Measurements from ENCODE around the gene UNK.
"Not testable (repeated sequence)": the region's sequence is repeated elsewhere in the genome, so short reads cannot be mapped to it uniquely, and the experiment has no call there.

Gene UNK

DNA sequence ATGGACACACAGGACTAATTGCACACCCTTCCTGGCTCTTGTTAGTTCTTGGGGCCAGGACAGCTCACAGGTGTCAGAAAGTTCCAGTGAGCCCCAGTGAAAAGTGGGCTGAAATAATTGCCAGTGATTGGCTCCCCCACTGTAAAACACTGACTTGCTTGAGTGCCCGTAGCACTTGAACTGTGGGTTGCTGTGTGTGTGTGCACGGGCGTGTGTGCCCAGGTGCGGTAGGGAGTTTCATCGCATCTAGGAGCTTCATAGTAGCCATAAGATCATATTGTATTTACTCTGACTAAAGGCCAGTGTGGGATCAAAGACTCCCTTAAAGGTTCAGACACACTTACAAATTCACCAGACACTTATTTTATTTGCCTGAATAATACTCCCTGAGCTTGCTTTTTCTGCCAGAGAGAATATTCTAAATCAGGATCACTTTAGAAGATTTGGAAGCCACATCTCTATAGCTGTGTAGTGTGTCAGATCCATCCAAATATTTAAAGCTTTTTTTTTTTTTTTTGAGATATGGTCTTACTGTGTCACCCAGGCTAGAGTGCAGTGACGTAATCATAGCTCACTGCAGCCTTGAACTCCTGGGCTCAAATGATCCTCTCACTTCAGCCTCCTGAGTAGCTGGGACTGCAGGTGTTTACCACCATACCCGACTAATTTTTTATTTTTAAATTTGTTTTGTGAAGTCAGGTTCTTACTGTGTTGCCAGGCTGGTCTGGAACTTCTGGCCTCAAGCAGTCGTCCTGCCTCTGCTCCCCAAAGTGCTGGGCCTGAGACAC, 11.4 kb downstream of the UNK start:
- DNase-seq, result no peak

DNA sequence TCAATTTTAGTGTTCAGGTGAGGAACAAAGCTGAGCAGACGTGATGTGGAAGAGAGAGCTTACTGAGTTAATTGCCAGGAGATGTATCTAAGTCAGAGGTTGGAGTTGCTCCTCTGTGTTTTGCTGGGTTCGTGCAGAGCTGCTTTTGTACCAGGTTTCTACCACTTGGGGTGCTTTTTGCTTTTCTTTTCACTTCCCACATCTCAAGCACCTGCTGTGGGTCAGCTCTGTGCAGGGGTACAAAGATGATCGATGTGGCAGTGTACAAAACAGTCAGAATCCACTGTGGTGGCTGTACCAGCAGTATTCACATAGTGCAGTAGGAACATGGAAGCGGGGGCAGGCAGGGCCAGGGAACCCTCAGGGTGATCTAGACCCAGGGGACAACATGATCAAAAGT, 14.8 kb downstream of the UNK start:
- DNase-seq, result no peak

DNA sequence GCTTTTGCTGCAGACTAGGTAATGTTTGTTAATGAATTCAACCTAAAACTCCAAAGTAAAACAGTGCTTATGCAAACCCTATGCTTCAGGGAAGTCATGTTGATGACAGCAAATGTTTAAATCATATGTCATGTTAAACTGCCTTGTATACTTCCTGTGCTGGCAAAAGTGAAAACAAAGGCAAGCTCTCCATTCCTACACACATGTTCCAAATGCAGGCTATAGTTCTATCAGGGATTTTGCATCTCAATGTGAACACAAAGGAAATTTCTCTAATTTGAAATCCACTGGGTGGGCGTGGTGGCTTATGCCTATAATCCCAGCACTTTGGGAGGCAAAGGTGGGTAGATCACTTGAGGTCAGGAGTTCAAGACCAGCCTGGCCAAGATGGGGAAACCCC, 19.3 kb downstream of the UNK start:
- no peak for DNase-seq

DNA sequence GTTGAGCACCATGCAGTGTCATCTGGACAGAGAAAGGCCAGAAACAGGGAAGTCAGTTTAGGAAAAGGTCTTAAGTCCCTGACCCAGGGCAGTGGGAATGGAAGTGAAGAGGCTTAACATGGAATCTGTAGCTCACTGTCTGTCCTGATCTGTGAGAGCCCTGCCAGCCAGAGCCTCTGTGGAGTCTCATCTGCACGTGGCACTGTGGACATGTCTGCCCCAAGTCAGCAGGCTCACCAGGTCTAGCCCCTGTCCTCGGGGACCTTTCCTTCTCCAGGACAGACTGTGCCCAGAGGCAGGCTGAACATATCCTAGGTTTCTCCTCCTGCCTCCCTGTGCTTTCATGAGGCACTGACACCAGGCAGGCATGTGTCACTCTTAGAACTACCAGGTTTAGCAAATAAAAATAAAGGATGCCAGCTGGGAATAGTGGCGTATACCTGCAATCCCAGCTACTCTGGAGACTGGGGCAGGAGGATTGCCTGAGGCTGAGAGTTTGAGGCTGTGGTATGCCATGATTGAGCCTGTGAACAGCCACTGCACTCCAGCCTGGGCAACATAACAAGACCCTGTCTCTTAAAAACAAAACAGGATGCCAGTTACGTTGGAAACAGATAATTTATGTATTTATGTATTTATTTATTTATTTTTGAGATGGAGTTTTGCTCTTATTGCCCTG, 22.4 kb downstream of the UNK start:
- DNase-seq, result no peak

DNA sequence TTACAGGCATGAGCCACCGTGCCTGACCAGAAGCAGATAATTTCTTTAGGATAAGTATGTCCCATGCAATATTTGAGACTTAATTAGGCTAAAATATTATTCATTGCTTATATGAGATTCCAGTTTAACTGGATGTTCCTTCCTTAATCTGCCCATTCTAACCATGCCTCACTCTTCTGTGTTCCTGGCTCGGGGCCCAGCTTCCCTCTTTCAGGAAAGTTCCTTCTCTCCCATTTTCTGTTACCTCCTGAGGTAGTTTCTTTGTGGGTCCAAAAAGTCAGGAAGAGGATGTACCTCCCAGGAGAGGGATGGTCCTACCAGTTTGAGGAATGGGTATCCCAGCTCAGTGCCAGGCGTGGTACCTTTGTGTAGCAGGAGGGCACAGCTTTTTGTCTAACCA, 23.3 kb downstream of the UNK start:
- no peak for DNase-seq

DNA sequence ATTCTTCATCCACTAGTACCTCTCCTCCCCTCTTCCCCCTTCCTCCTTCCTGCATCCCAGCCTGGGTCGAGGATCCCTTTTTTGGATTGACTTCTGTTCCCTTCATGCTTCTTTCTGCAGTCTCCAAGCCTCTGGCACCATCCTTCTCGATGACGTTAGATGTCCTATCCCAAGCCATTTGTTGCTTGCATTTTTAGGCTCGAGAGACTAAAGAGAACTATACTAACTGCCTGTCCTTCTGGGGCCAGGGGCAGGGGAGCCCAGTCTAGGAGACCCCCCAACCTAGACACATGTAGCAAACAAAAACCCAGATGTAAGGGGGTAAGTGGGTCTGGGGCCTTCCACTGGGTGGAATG, 23.9 kb downstream of the UNK start:
- no peak for DNase-seq

DNA sequence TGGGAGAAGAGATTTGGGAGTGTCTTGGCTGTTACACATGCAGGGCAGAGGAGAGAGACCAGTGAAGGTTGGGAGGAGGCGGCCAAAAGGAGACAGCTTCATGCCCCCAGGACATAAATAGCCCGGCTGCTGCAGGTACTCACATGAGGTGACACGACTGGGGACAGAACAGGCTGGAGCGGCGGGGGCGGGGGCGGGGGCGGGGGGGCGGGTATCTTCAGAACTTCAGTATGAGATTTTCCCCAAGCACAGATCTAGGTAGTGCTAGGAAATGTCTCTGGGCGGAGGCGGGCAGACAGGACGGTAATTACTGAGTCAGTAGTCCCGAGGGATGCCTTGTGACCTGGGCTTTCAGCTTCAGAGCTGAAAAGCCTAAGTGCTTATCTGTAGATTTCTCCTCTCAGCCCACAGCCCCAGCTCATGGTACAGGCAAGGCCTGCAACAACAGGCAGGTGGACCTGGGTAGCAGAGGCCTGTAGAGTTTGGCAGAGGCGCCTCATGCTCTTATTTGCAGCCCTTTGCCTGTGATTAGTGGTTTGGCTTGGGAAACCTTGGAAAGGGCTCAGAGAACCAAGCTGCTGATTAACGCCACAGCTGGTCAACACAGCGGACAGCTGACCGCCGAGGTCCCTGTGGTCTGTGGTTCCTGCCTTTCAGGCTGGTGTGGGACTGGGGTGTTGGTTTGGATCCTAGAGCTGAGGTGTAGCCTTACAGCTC, 24.5 kb downstream of the UNK start:
- DNase-seq, result no peak

DNA sequence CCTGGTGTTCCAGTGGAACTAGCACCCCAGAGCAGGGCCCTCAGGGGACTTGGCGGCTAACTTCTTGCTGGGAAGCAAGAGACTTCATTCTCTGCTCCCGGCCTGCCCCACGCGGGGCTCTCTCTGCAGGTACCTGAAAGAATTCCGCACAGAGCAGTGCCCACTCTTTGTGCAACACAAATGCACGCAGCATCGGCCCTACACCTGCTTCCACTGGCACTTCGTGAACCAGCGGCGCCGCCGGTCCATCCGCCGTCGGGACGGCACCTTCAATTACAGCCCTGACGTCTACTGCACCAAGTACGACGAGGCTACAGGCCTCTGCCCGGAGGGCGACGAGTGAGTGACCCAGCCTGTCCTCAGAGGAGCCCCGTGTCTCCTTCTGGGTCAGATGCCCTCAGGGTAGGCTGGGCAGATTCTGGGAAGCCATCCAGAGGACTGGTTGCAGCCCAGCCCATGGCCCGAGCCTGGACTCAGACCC, 25.1 kb downstream of the UNK start:
- DNase-seq, result no peak

DNA sequence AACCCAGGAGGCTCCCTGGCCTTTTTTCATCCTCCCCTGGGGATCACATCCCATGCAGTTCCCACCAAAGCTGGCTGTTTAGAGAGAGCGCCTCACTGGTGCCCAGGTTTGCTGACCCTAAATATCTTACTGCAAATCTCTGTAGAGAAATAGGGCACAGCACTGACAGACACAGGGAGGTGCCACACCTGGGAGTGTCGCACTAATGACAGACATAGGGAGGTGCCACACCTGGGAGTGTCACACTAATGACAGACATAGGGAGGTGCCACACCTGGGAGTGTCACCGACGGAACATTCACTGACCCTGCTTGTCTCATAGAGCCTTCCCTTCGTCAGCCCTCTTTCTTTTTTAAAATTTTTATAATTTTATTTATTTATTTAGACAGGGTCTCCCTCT, 25.6 kb downstream of the UNK start:
- DNase-seq, result no peak

DNA sequence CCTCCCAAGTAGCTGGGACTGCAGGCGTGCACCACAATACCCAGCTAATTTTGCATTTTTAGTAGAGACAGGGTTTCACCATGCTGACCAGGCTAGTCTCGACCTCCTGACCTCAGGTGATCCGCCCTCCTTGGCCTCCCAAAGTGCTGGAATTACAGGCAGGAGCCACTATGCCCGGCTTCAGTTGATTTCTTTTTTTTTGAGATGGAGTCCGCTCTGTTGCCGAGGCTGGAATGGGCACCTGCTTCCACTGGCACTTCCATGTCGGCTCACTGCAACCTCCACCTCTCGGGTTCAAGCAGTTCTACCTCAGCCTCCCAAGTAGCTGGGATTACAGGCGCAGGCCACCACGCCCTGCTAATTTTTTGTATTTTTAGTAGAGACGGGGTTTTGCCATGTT, 26.1 kb downstream of the UNK start:
- DNase-seq, result not testable (repeated sequence)

DNA sequence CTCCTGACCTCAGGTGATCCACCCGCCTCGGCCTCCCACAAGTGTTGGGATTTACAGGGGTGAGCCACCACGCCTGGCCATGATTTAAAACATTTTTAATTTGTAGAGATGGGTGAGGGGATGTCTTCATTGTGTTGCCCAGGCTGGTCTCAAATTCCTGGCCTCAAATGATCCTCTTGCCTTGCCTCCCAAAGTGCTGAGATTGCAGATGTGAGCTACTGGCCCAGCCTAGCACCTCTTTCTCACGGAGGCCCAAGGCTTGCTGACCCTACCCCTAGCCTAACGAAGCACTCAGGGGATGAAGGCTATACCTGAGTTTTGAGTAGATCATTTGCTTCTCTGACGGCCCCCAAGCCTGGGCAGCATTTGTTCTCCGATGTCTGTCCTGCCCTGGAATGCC, 26.6 kb downstream of the UNK start:
- DNase-seq, result no peak

DNA sequence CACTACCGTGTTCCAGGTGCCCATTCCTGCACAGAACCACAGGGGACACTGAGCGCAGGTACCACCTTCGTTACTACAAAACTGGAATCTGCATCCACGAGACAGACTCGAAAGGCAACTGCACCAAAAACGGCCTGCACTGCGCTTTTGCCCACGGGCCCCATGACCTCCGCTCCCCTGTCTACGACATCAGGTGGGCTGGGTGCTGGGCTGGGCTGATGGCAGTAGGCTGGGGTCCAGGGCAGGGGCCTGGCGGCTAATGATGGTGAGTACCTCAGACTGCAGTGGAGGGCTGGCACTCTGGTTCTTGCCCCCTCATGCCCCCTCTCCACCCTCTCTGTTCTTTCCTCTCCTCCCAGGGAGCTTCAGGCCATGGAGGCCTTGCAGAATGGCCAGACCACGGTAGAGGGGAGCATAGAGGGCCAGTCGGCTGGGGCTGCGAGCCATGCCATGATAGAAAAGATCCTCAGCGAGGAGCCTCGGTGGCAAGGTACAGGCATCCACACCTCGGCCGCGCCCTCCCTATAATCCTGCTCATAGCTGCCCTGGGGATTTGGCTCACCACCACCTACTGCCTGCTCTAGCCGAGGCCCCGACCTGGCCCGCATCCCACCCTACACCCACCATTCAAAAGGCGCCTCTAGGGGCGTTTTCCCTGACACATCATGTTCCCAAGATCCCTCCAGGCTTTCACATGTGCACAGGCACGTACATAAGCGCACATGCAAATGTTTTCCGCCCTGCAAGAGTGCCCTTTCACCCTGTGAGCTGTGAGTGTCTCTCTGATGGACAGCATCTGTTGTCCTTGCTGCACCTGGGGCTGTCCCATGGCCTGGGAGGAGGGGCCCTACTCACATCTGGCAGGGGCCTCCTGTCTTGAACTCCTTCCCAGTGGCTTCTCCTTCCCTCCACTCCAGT, 27.7 kb downstream of the UNK start:
- DNase-seq, result no peak

DNA sequence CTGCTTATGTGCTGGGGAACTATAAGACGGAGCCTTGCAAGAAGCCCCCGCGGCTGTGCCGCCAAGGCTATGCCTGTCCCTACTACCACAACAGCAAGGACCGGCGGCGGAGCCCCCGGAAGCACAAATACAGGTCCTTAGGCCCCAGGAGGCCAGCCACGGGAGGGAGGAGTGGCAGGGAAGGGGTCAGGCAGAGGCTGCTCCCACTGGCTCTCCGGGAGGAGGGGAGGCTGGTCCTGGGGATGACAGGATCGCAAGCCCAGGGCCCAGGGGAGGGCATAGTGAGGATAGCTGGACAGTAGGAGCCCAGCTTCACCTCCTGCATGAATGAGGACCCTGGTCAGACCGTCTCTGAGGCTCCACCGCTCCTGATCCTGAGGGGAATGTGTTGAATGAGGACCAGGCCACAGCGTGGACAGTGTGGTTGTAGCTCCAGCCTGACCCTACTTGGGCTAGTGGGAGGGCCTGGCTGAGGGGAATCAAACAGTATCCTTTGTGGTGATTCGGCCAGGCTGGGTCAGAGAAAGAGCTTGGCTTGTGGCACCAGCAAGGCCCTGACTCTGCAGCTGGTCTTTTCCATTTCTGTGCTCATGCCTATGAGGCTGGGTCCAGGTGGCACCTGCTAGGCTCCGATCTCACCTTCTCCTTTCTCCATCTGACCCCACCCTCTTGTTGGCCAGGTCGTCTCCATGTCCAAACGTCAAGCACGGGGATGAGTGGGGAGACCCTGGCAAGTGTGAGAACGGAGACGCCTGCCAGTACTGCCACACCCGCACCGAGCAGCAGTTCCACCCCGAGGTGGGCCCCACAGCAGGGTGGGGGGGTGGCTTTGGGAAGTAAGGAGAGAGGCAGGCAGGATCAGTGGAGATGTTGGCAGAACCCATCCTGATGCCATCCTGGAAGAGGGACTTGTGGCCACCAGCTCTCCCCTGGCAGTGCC, 28.7 kb downstream of the UNK start:
- DNase-seq, result no peak

DNA sequence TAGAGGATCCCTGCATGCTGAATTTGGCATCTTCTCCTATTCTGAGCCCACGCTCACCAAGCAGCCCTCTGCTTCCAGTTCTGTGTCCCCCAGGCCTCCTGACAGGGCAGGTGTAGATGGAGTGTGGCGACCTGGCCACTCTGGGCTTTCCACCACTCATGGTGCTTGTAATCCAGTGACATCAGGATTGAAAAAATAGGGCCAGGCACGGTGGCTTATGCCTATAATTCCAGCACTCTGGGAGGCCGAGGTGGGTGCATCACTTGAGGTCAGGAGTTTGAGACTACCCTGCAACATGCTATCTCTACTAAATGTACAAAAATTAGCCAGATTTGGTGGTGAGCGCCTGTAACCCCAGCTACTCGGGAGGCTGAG, 29.4 kb downstream of the UNK start:
- no peak for DNase-seq

DNA sequence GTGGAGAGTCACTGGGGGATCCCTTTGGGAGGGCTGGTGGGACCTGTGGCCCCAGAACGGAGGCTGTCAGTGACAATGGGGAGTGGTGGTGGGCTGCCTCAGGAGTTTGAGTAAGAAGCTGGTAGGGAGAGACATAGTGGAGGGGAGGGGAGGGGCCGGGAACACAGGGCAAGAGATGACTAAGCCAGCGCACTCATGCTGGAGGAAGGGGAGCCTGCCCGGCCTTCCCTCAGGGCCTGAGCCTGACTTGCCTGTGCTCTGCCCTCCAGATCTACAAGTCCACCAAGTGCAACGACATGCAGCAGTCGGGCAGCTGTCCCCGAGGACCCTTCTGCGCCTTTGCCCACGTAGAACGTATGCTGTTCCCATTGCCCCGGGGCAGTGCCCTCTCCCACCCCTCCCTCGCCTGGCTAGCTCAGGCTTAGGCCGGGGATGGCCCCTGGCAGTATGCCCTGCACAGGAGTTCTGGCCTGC, 30.3 kb downstream of the UNK start:
- DNase-seq, result no peak

DNA sequence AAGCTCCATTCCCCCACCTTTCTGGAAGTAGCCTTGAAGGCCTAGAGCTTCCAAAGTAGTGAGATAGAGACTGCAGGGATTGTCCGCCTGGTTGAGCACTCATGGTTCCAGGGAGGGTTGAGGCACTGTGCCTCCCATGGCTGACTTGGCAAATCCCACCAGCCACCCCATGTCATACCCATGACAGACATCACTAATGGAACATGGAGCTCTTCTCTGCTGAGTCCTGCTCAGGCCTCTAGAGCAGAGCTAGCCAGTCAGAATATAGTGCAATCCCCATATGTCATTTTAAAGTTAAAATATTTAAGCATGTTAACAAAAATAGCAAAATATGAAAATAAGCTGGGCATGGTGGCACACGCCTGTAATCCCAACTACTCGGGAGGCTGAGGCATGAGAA, 30.8 kb downstream of the UNK start:
- DNase-seq, result no peak

DNA sequence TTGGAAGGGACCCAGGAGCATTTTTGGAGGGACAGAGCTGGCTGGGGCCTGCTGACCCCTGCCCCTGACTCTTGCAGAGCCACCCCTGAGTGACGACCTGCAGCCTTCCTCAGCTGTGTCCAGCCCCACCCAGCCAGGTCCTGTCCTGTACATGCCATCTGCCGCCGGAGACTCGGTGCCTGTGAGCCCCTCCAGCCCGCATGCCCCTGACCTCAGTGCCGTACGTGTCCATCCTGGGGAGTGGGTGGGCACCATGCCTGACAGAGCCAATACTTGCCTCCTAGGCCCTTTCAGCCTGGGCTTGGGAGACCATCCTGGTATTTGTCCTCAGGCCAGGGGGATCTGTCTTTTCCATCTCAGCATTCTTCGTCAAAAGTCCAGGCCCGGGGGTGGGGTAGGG, 32.1 kb downstream of the UNK start:
- no peak for DNase-seq

DNA sequence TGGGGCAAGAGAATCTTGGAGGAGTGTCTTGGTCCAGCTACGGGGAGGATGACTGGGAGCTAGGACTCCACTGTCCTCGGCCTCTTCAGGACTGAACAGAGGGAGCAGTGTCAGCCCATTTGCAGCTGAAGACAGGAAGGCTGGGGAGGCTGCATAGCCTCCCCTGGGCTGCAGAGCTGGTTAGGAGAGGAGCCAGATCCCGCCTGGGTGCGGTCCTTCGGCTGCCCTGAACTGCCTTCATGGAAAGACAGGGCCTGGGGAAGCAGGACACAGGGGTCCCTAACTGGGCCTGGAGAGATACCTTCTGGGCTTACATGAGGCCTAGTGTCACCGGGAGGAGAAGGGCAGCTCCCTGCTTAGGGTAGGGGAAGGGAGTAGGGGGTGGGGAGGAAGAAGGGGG, 33.0 kb downstream of the UNK start:
- no peak for DNase-seq

DNA sequence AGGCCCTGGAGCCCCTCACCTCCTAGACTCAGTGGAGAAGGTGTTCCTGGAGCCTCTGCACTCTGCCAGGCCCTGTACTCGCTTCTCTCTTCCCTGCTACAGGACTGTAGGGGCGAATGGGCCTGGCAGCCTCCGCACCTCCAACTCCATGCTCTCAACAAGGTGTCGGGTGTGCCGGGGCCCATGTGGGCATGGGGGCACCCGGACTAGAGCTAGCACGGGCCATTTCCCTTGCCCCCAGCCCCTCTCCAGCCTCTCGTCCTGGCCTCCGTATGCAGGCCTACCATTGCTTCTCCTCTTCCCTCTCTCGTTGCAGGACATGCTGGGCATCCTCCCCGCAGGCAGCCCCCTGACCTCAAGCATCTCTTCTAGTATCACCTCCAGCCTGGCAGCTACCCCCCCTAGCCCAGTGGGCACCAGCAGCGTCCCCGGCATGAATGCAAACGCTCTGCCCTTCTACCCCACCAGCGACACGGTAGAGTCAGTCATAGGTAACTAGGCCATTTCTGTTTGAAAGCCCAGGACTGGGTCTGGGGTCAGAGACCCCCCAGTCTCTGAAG, 33.8 kb downstream of the UNK start:
- DNase-seq, result no peak

DNA sequence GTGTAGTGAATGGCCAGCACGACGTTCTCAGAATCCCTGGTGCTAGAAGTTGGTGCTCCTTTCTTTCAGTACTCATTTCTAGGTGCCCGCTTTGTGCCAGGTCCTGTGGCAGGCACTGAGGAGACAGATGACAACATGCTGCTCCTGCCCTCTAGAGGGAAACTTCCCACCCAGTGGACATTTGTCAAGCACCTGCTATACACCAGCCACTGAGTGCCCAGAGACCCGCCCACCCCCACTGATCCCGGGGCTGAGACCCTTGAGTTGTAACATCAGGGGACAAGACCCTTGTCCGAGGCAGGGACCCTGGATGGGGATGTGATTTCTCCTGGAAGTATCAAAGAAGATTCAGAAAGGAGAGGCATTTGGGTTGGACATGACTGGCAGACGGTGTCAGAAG, 34.5 kb downstream of the UNK start:
- no peak for DNase-seq
